Medulla oblongata (tissue), 1 donor: Measurements from ENCODE around the gene MYH16.
A peak's percentile ranks its signal among the peaks of the same experiment; 100 is the strongest.
"Not testable (repeated sequence)": the region's sequence is repeated elsewhere in the genome, so short reads cannot be mapped to it uniquely, and the experiment has no call there.

Experiments
- DNase-seq: peaks from one replicate; pipeline ENCODE4 v3.0.0-alpha.2; 2015; ENCODE audit errors: extremely low spot score

MYH16 gene

GRCh38 chr7:99305473-99306260 is 33.0 kb downstream of the MYH16 start:
- DNase-seq, result peak; percentile 56

- no peak for DNase-seq
These were observed 35.9 kb downstream of the MYH16 start for GRCh38 chr7:99308461-99309074.

- DNase-seq, result no peak
These were observed 36.5 kb downstream of the MYH16 start for GRCh38 chr7:99309111-99309510.

- DNase-seq, result no peak
These were observed 37.4 kb downstream of the MYH16 start for GRCh38 chr7:99310004-99310403.

DNA sequence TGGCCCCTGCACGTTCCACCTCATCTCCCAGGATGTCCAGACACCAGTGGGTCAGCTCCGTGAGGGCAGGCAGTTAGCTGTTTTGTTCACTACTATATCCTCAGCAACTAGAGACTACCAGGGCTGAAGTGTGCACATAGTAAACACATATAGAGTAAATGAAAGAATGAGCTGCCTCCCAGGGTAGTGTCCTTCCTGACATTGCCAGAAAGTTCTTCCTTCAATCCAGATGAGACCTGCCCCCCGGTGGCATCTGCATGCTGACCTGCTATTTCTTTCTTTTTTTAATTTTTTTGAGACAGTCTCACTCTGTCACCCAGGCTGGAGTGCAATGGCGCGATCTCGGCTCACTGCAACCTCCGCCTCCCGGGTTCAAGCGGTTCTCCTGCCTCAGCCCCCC is 39.1 kb downstream of the MYH16 start:
- no peak for DNase-seq

GRCh38 chr7:99312316-99313203 is 39.9 kb downstream of the MYH16 start:
- peak; percentile 85 for DNase-seq

DNA sequence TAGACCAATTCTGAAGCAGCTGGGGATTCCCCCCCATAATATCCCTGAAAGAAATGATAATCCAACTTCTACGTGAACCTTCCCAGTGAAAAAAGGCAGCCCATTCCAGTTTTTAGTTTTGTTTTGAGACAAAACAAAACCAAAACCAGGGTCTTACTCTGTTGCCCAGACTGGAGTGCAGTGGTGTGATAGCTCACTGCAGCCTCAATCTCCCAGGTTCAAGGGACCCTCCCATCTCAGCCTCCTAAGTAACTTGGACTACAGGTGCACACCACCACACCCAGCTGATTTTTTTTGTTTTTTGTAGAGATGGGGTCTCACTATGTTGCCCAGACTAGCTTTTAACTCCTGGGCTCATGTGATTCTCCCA is 40.5 kb downstream of the MYH16 start:
- no peak for DNase-seq

GRCh38 chr7:99314504-99314903 is 41.9 kb downstream of the MYH16 start:
- DNase-seq, result no peak

DNA sequence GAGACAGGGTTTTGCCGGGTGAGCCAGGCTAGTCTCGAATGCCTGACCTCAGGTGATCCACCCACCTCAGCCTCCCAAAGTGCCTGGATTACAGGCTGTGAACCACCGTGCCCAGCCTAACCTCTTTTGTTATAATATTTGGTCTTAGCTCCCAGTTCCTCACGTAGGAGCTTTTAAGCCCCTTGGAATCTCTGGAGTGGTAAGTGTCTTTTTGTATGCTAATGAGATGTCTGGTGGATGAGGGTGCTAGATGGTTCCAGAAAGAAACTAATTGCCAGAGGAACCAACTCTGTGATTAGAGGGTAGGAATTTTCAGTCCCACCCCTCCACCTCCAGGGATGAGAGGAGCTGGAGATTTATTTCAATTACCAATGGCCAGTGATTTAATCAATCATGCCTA is 47.7 kb downstream of the MYH16 start:
- DNase-seq, result no peak

- DNase-seq, result not testable (repeated sequence)
These were observed 50.0 kb downstream of the MYH16 start for GRCh38 chr7:99322659-99323058.

DNA sequence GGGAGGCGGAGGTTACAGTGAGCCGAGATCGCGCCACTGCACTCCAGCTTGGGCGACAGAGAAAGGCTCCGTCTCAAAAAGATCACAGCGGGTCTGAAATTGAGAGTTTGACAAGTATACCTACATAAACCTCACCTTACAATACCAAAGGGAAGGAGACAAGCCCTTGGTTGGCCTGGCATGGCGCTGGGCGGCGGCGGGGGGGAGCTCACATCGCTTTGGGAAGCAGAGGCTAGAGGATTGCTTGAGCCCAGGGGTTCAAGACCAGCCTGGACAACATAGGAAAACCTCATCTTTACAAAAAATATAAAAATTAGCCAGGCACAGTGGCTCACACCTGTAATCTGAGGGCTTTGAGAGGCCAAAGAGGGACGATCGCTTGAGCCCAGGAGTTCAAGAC is 51.9 kb downstream of the MYH16 start:
- no peak for DNase-seq

- DNase-seq, result no peak
These were observed 52.4 kb downstream of the MYH16 start for GRCh38 chr7:99325001-99325493.

DNA sequence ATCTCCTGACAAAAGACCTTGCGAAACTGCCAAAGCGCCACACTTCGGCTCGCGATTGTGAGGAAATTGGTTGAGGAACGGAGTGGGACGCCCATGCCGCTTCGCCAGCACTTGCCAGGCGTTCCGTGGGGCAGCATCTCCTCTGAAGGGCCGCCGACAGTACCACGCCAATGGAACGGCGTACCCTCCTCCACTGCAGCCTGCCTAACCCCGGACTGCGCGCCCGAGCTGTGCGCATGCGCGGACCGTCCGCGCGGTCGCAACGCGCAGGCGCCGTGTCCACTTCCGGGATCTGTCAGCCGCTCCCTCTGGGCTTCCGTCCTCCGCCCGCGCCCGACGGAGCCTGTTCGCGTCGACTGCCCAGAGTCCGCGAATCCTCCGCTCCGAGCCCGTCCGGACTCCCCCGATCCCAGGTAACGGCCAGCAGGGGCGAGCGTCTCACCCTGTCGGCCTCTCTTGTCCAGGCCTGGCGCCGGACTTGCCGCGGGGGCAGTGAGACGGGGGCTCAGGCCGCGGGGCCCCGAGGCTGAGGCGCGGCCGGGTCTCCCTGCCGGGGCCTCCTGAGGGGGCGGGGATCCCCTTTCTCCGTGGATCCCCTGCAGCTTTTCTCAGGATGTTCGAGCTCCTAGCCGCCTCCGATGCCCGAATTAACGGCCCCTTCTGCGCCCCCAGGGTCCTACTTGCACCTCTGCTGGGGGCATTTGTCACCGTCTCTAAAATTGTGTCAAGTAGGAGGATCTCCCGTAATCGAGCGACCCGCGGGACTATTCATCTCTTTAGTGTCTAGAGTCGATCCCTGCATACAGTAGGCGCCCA is 53.2 kb downstream of the MYH16 start, which contains the start of gene ARPC1A:
Gene ARPC1A, plus strand, starts transcription at position 307 of the 816 bp plus-strand sequence. CDS start 7,456 bp downstream, outside the sequence.
- DNase-seq, result peak; percentile 88

DNA sequence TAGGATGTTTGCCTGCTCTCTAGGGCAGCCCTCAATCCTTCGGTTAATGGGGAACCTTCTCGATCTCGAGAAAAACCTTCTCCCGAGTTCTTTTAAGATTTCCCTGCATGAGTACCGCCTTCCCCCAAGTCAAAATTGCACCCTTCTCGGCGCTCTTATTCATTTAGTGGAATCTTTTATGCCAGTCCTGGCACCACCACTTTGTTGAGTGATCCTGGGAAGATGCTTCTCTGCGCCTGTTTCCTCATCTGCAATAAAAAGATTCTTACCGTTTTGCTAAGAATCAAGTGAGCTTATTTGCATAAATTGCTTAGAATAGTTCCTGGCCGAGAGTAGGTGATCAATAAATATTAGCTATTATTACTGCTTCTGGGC is 53.8 kb downstream of the MYH16 start:
- no peak for DNase-seq

GRCh38 chr7:99330314-99330961 is 57.8 kb downstream of the MYH16 start:
- not testable (repeated sequence) for DNase-seq

DNA sequence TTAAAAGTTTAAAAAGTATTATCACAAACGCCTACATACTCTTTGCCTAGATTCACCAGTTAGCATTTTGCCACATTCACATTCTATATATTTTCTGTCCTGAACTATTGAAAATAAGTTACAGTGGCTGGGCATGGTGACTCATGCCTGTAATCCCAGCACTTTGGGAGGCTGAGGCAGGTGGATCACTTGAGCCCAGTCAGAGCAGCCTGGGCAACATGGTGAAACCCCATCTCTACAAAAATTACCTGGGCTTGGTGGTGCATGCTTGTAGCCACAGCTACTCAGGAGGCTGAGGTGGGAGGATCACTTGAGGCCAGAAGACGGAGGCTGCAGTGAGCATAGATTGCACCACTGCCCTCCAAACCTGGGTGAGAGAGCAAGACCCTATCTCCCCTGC is 58.4 kb downstream of the MYH16 start:
- DNase-seq, result no peak

DNA sequence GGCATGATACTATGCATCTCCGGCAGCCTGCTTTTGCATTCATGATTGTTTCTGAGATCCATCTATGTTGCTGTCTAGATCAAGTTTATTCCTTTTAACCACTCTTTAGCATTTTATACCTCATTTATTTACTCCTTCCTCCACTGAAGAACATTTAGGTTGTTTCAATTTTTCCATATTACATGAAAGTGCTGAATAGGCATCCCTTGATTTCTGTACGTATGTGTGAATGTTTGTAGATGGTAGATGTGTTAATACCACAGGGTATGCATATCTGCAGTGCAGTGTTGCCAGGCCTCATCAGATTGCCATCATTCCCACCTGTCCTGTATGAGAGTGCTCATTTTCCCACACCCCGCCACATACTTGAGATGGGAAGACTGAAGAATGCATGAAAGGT is 67.0 kb downstream of the MYH16 start:
- DNase-seq, result no peak

DNA sequence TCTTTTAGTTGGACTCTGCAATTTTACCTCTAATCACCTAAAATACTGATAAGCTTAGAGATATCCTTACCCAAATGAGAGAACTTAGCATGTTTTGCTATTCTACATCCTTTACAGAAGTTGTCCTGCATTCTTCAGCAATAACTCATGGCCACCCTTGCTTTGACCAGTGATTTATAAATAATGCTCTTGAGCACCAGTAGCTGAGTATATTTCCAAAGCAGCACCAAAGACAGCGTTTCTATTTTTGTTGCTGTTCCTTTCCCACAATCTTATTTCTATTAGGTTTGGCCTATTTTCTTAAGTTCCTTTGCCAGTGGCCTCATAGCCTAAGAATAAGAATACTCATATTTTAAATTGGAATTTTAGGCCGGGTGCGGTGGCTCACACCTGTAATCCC is 68.0 kb downstream of the MYH16 start:
- no peak for DNase-seq

DNA sequence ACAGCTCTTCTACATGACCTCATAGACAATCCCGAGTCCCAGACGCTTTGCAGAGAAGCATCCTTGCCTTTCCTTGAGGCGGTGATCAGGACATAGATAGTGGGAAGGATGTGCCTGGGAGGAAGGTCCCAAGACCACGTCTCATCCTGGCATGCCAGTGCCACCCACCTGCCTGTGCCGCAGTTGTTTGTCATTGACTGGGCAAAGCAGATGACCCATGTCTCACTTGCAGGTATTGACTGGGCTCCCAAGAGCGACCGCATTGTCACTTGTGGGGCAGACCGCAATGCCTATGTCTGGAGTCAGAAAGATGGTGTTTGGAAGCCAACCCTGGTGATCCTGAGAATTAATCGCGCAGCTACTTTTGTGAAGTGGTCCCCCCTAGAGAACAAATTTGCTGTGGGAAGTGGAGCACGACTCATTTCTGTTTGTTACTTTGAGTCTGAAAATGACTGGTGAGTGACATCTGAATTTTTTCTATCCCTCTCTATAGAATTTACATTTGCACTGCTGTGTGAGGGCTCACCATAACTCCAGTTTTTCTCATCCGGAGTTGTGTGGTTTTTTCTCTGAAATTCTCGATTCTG is 71.5 kb downstream of the MYH16 start:
- no peak for DNase-seq

DNA sequence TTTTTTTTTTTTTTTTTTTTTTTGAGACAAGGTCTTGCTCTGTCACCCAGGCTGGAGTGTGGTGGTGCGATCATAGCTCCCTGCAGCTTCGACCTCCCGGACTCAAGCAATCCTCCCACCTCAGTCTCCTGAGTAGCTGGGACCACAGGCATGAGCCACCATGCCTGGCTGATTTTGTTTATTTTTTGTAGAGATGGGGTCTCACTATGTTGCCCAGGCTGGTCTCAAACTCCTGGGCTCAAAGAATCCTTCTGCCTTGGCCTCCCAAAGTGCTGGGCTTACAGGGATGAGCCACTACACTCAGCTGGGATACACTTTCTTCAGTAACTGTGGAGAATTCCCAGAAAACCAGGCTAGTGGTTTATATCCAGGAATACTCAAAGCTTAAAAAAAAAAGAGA is 78.0 kb downstream of the MYH16 start:
- DNase-seq, result not testable (repeated sequence)
